ENCODE measurements around the gene THSD4. TPM values are rescaled to one million over a fixed set of nuclear protein-coding genes. Genes with fewer than 3 reads are reported as not detected.

The THSD4 gene
- total and polyA plus RNA-seq, 2 of the 8 experiments (the other 6 are each of a cell fraction or from before 2014, with no cell fraction given) = 2.5 to 6.2 TPM

- no peak for TF ChIP-seq CHD7 (IDR thresholded peaks at IDR 0.05; ENCODE audit: insufficient replicate concordance, low read length)
- no peak for TF ChIP-seq YY1 (IDR thresholded peaks at IDR 0.05; ENCODE audit: low read depth, low read length)
- TF ChIP-seq EGR1 (IDR thresholded peaks at IDR 0.05; ENCODE audit: borderline replicate concordance, low read depth, low read length) = no peak
- no peak for TF ChIP-seq GABPA (IDR thresholded peaks at IDR 0.05; ENCODE audit: borderline replicate concordance, insufficient read depth, low read length)
- TF ChIP-seq SP4 (IDR thresholded peaks at IDR 0.05; ENCODE audit: low read length) = no peak
These were observed 91.9 kb downstream of the THSD4 start (continued) for GRCh38 chr15:71207141-71207540.

Data from H1 (cell line).